GM12873 (cell line): ENCODE data around the gene IMPA2.

Experiments
- TF ChIP-seq, protein P1 (sequence below): IDR thresholded peaks from 2 replicates; pipeline ENCODE4 v1.5.1; 2012; ENCODE audit warnings: low read depth, mild to moderate bottlenecking, moderate library complexity, low read length, control low read depth; ENCODE audit not compliant: insufficient read depth; ENCODE audit errors: missing control alignments

IMPA2 gene

DNA sequence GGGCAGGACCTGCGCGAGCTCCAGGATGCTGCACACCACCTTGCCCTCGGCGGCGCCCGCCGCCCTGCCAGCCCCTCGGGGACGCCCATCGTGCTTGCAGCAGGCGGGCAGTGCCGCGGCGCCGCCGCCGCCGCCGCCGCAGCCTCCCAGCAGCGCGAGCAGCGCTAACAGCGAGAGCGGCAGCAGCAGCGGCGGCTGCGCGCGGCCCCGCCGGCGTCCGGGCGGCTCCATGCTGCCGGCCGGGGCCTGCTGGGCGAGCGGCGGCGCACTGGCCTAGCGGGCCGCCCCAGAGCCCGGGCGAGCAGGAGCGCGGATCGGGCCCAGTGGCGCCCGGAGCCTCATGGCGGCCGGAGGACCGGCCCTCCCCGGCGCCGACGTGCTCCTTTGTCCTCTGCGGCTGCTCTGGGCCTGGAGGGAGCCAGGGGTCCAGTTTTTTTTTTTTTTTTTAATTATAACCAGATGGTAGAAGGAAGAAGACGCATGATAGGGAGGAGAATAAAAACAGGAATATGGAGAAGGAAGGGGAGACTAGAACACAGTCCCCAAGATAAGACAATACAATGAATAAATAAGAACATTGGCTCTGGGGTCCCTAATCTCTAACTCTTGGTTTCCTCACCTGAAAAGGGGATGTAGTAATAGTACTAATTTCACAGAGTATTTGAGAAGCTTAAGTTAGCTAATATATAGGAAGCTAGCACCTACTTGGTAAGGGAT is 95.3 kb downstream of the IMPA2 start:
- TF ChIP-seq, protein P1, sequence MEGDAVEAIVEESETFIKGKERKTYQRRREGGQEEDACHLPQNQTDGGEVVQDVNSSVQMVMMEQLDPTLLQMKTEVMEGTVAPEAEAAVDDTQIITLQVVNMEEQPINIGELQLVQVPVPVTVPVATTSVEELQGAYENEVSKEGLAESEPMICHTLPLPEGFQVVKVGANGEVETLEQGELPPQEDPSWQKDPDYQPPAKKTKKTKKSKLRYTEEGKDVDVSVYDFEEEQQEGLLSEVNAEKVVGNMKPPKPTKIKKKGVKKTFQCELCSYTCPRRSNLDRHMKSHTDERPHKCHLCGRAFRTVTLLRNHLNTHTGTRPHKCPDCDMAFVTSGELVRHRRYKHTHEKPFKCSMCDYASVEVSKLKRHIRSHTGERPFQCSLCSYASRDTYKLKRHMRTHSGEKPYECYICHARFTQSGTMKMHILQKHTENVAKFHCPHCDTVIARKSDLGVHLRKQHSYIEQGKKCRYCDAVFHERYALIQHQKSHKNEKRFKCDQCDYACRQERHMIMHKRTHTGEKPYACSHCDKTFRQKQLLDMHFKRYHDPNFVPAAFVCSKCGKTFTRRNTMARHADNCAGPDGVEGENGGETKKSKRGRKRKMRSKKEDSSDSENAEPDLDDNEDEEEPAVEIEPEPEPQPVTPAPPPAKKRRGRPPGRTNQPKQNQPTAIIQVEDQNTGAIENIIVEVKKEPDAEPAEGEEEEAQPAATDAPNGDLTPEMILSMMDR = no peak

- TF ChIP-seq, protein P1 = no peak
Measured at GRCh38 chr18:12079491-12080237, 98.4 kb downstream of the IMPA2 start.
